ENCODE measurements around the gene EFNA2. TPM values are rescaled to one million over a fixed set of nuclear protein-coding genes. Genes with fewer than 3 reads are reported as not detected.

Gene EFNA2
- total RNA-seq, 4 donors from 2014 or later: not detected

DNA sequence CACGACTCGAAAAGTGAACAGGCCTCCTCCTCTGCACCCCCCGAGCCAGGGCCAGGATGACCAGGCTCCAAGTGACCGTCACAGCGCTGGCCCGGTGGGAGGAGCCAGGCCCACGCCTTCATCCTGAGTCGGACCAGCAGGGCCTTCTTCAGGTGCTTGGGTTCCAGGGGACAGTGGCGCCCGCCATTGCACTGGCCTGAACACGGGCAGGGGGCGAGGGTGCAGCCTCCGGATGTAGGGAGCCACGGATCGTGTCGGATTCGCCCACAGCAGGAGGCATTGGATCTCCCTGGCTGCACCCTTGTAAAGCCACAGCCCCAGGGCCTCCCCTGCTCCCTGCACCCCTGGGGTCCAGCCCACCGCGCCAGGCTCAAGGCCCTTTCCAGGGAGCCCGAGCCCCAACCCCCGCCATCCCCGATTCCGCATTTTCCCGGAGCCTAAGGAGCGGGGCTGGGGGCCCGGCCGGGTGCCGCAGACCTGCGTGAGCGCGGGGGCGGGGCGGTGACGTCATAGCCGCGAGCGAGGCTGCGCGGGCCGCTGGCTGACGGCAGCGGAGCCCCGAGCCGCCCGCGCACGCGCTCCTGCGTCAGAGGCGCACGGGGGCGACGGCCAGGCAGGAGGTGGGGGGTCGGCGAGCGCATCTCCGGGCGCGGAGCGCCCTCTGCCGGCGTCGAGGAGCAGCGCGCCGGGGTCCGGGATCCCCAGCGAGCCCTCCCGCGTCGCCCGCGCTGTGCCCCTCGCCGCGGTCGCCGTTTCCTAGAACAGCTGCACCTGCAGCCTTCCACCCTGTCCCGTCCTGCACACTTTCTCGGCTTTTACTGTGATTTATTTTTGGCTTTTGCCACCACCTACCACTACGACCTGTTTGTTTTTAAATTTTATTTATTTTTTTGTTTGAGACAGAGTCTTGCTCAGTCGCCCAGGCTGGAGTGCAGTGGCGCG, 45.6 kb upstream of the EFNA2 start:
- TF ChIP-seq, protein P1, sequence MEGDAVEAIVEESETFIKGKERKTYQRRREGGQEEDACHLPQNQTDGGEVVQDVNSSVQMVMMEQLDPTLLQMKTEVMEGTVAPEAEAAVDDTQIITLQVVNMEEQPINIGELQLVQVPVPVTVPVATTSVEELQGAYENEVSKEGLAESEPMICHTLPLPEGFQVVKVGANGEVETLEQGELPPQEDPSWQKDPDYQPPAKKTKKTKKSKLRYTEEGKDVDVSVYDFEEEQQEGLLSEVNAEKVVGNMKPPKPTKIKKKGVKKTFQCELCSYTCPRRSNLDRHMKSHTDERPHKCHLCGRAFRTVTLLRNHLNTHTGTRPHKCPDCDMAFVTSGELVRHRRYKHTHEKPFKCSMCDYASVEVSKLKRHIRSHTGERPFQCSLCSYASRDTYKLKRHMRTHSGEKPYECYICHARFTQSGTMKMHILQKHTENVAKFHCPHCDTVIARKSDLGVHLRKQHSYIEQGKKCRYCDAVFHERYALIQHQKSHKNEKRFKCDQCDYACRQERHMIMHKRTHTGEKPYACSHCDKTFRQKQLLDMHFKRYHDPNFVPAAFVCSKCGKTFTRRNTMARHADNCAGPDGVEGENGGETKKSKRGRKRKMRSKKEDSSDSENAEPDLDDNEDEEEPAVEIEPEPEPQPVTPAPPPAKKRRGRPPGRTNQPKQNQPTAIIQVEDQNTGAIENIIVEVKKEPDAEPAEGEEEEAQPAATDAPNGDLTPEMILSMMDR (IDR thresholded peaks at IDR 0.05; ENCODE audit: low read depth): no peak

GRCh38 chr19:1240925-1241324, 44.7 kb upstream of the EFNA2 start:
- TF ChIP-seq, protein P1 (IDR thresholded peaks at IDR 0.05; ENCODE audit: low read depth): no peak

DNA sequence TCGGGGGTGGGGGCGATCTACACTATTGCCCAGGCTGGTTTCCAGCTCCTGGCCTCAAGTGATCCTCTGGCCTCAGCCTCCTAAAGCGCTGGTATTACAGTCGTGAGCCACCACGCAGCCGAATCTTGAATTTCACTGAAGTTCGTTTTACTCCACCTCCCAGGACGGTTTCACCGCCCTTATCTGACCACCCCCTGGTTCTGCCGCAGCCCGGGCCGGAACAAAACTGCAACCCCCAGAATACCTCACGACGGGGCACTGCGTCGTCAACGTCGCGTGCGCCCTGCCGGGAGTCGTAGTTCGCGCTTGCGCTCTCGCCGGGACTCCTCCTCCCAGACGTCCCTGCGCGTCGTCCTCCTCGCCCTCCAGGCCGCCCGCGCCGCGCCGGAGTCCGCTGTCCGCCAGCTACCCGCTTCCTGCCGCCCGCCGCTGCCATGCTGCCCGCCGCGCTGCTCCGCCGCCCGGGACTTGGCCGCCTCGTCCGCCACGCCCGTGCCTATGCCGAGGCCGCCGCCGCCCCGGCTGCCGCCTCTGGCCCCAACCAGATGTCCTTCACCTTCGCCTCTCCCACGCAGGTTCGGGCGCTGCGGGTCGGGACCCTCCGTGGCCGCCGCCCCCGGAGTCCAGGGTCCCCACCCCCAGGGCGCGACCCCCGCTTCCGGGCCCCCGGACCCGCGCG, 44.1 kb upstream of the EFNA2 start, which contains the start of gene ATP5F1D:
Gene ATP5F1D, plus strand, starts transcription at position 335 of the 679 bp plus-strand sequence. Its CDS starts 100 bp downstream, at position 435.
- TF ChIP-seq, protein P1 (IDR thresholded peaks at IDR 0.05; ENCODE audit: low read depth): no peak

- TF ChIP-seq, protein P1 (IDR thresholded peaks at IDR 0.05; ENCODE audit: low read depth): no peak
These were observed 41.6 kb upstream of the EFNA2 start for GRCh38 chr19:1243768-1244692.

- TF ChIP-seq, protein P1 (IDR thresholded peaks at IDR 0.05; ENCODE audit: low read depth): no peak
These were observed 40.8 kb upstream of the EFNA2 start for GRCh38 chr19:1244693-1245451.

DNA sequence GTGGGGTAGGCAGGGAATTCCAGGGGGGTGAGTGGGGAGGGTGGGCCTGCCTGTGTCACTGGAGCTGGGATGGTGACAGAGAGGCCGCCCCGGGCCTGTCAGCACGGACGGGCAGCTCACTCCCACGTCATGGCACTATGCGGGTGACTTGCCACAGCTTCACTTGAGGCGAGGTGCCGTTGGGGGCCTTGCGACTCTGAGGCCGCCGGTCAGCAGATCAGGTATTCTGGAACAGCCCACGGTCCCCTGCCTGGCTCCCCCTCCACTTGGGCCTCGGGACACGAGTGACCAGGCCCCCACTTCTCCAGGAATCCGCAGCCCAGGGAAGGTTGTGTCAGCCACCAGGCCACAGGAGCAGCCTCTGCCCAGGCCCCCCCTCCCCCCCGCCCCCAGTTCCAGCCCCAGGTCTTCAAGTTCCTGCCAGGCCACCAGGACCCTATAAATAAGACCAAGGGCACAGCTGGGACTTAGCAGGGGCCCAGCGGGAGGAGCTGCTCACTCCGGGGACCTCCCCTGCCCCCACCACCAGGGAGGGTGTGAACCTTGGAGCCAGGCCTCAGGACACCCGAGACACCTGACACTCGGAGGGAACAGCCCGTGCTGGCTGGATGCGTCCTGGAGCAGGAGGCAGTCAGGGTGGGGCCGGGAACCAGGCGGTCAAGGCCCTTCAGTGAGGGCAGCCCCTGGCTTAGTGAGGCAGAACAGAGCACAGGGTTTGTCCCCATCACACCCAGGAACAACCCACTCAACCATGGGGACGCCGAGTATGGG, 40.0 kb upstream of the EFNA2 start:
- TF ChIP-seq, protein P1 (IDR thresholded peaks at IDR 0.05; ENCODE audit: low read depth): no peak
